HG03558 (cell line): ENCODE data around the gene IQSEC3.
"Not testable (repeated sequence)": the region's sequence is repeated elsewhere in the genome, so short reads cannot be mapped to it uniquely, and the experiment has no call there.

Experiments
- ATAC-seq: cut with Tn5 transposase; IDR thresholded peaks from one replicate; pipeline ENCODE4 v1.9.1; 2021; ENCODE audit warnings: moderate number of reproducible peaks; ENCODE audit not compliant: unreplicated experiment; ENCODE audit errors: extremely low read depth

Gene IQSEC3

GRCh38 chr12:77101-77719 lies 10.6 kb downstream of the IQSEC3 start:
- not testable (repeated sequence) for ATAC-seq

GRCh38 chr12:77769-78383 lies 11.3 kb downstream of the IQSEC3 start:
- not testable (repeated sequence) for ATAC-seq

- no peak for ATAC-seq
These were observed 12.4 kb downstream of the IQSEC3 start for GRCh38 chr12:78981-79380.

- ATAC-seq: no peak
These were observed 14.2 kb downstream of the IQSEC3 start for GRCh38 chr12:80681-81190.

- ATAC-seq: no peak
These were observed 16.2 kb downstream of the IQSEC3 start for GRCh38 chr12:82740-83139.

GRCh38 chr12:84056-84455 lies 17.5 kb downstream of the IQSEC3 start:
- ATAC-seq: no peak

GRCh38 chr12:85191-85666 lies 18.7 kb downstream of the IQSEC3 start:
- no peak for ATAC-seq

- ATAC-seq: no peak
These were observed 20.7 kb downstream of the IQSEC3 start for GRCh38 chr12:87315-87714.

- ATAC-seq: no peak
These were observed 21.3 kb downstream of the IQSEC3 start for GRCh38 chr12:87856-88255.

- ATAC-seq: no peak
These were observed 23.1 kb downstream of the IQSEC3 start for GRCh38 chr12:89653-90052.

- no peak for ATAC-seq
These were observed 24.6 kb downstream of the IQSEC3 start for GRCh38 chr12:91213-91612.

GRCh38 chr12:93266-94005 lies 26.9 kb downstream of the IQSEC3 start:
- ATAC-seq: no peak

GRCh38 chr12:96543-96942 lies 30.0 kb downstream of the IQSEC3 start:
- no peak for ATAC-seq

GRCh38 chr12:98924-99352 lies 32.4 kb downstream of the IQSEC3 start:
- no peak for ATAC-seq

GRCh38 chr12:99605-100004 lies 33.0 kb downstream of the IQSEC3 start:
- ATAC-seq: no peak

- ATAC-seq: no peak
These were observed 35.7 kb downstream of the IQSEC3 start for GRCh38 chr12:101969-102878.

- ATAC-seq: no peak
These were observed 36.3 kb downstream of the IQSEC3 start for GRCh38 chr12:102879-103168.

- no peak for ATAC-seq
These were observed 36.8 kb downstream of the IQSEC3 start for GRCh38 chr12:103169-103981.

GRCh38 chr12:104551-105081 lies 38.0 kb downstream of the IQSEC3 start:
- no peak for ATAC-seq
